GM23338 (cell line): ENCODE data around the gene MEGF6. TPM values are rescaled to one million over a fixed set of nuclear protein-coding genes. Genes with fewer than 3 reads are reported as not detected.

Experiments
- ATAC-seq: fragments of 200-7000 bp; cut with Tn5 transposase; 3 replicates; pipeline ENCODE4 v1.9.1; 2020
- DNase-seq: peaks from one replicate; pipeline ENCODE4 v3.0.0-alpha.2; 2015; ENCODE audit warnings: low spot score
- H2AFZ ChIP-seq: fragments of 200-600 bp; sonication (generic); 2 replicates; pipeline ENCODE4 v1.8.0; 2016; ENCODE audit warnings: antibody characterized with exemption, mild to moderate bottlenecking, moderate library complexity
- H3F3A ChIP-seq: fragments of 200-600 bp; sonication (generic); replicated peaks from 2 replicates; pipeline ENCODE4 v1.8.0; 2017; ENCODE audit warnings: antibody characterized with exemption, mixed run types, low read depth
- H3K27ac ChIP-seq: fragments of 200-600 bp; sonication (generic); 2 replicates; pipeline ENCODE4 v1.6.1; 2016; ENCODE audit warnings: low read depth
- H3K27me3 ChIP-seq: fragments of 200-600 bp; sonication (generic); 2 replicates; pipeline ENCODE4 v1.8.0; 2016; ENCODE audit warnings: mild to moderate bottlenecking, mixed run types, moderate library complexity; ENCODE audit not compliant: insufficient read depth
- H3K36me3 ChIP-seq: fragments of 200-600 bp; sonication (generic); 2 replicates; pipeline ENCODE4 v1.8.0; 2016; ENCODE audit warnings: mild to moderate bottlenecking; ENCODE audit not compliant: insufficient read depth
- H3K4me1 ChIP-seq: fragments of 200-600 bp; sonication (generic); 2 replicates; pipeline ENCODE4 v1.8.0; 2016; ENCODE audit warnings: mild to moderate bottlenecking, moderate library complexity; ENCODE audit not compliant: insufficient read depth
- H3K4me2 ChIP-seq: fragments of 200-600 bp; sonication (generic); 2 replicates; pipeline ENCODE4 v1.7.1; 2017; ENCODE audit warnings: mixed run types
- H3K4me3 ChIP-seq: fragments of 200-600 bp; sonication (generic); 2 replicates; pipeline ENCODE4 v1.6.1; 2016; ENCODE audit warnings: mixed run types
- H3K79me2 ChIP-seq: fragments of 200-600 bp; sonication (generic); replicated peaks from 2 replicates; pipeline ENCODE4 v1.8.0; 2017; ENCODE audit warnings: mild to moderate bottlenecking; ENCODE audit not compliant: insufficient read depth
- H3K9me2 ChIP-seq: fragments of 200-600 bp; sonication (generic); 2 replicates; pipeline ENCODE4 v1.8.0; 2017; ENCODE audit not compliant: insufficient read depth
- H4K20me1 ChIP-seq: fragments of 200-600 bp; sonication (generic); replicated peaks from 2 replicates; pipeline ENCODE4 v1.8.0; 2017; ENCODE audit warnings: mild to moderate bottlenecking; ENCODE audit not compliant: insufficient read depth
- H3K27ac Mint-ChIP-seq: 2 replicates; pipeline ENCODE4 v1.8.0; 2020; ENCODE audit warnings: inconsistent platforms, mild to moderate bottlenecking, moderate library complexity, mixed read lengths
- H3K27me3 Mint-ChIP-seq: 3 replicates; pipeline ENCODE4 v1.8.0; 2022; ENCODE audit warnings: low read depth, mild to moderate bottlenecking, moderate library complexity, mixed read lengths, inconsistent platforms; ENCODE audit not compliant: insufficient read depth, poor library complexity
- H3K36me3 Mint-ChIP-seq: 3 replicates; pipeline ENCODE4 v1.8.0; 2021; ENCODE audit warnings: low read depth, mild to moderate bottlenecking, inconsistent platforms, moderate library complexity, mixed read lengths
- H3K4me1 Mint-ChIP-seq: 3 replicates; pipeline ENCODE4 v1.8.0; 2020; ENCODE audit warnings: mild to moderate bottlenecking, inconsistent platforms, mixed read lengths
- H3K4me3 Mint-ChIP-seq: 3 replicates; pipeline ENCODE4 v1.8.0; 2021; ENCODE audit warnings: moderate library complexity, mild to moderate bottlenecking, inconsistent platforms, mixed read lengths
- H3K9me3 Mint-ChIP-seq: 3 replicates; pipeline ENCODE4 v1.8.0; 2020; ENCODE audit warnings: moderate library complexity, mild to moderate bottlenecking, inconsistent platforms, mixed read lengths
- CREB1 ChIP-seq: fragments of 250-450 bp; sonication (Bioruptor Pico); IDR thresholded peaks from 2 replicates; pipeline ENCODE4 v1.5.0; 2020; ENCODE audit warnings: low read depth, mild to moderate bottlenecking, moderate library complexity
- EZH2 ChIP-seq: fragments of 200-600 bp; sonication (generic); IDR thresholded peaks from one replicate; pipeline ENCODE4 v1.8.0; 2017; ENCODE audit warnings: antibody characterized with exemption, mild to moderate bottlenecking, low read depth; ENCODE audit not compliant: unreplicated experiment
- EZH2phosphoT487 ChIP-seq: fragments of 200-600 bp; sonication (generic); IDR thresholded peaks from one replicate; pipeline ENCODE4 v1.8.1; 2018; ENCODE audit warnings: antibody characterized with exemption; ENCODE audit not compliant: unreplicated experiment
- JUNB ChIP-seq: IDR thresholded peaks from one replicate; pipeline ENCODE4 v1.6.1; 2016; ENCODE audit warnings: antibody characterized with exemption; ENCODE audit not compliant: unreplicated experiment
- NANOG ChIP-seq: IDR thresholded peaks from 2 replicates; pipeline ENCODE4 v1.6.1; 2016; ENCODE audit warnings: antibody characterized with exemption, borderline replicate concordance
- POLR2AphosphoS5 ChIP-seq: IDR thresholded peaks from 2 replicates; pipeline ENCODE4 v1.6.1; 2016; ENCODE audit warnings: antibody characterized with exemption, low read depth
- STAT1 ChIP-seq: IDR thresholded peaks from one replicate; pipeline ENCODE4 v1.6.1; 2016; ENCODE audit warnings: antibody characterized with exemption; ENCODE audit not compliant: unreplicated experiment
- ZNF114 ChIP-seq: fragments of 250-450 bp; sonication (Bioruptor Pico); IDR thresholded peaks from 2 replicates; pipeline ENCODE4 v1.5.0; 2020; ENCODE audit warnings: mild to moderate bottlenecking, moderate library complexity
- polyA plus RNA-seq: library from polyadenylated mRNA; unstranded; fragments of >200 nt; fragmentation: Nextera tagmentation; extraction: Ambion mirVana; gene quantifications from 2 replicates; pipeline ENCODE4 v1.2.1, GENCODE V29; 2016
- total RNA-seq: library from RNA; depleted of rRNA; stranded (reverse); fragments of >200 nt; shearing (Covaris generic); gene quantifications from 2 replicates; pipeline ENCODE4 v1.2.3, GENCODE V29; 2014
- TF ChIP-seq, protein P1 (sequence below): fragments of 250-450 bp; sonication (Bioruptor Pico); IDR thresholded peaks from 2 replicates; pipeline ENCODE4 v1.5.0; 2020; ENCODE audit warnings: mild to moderate bottlenecking, moderate library complexity
- TF ChIP-seq, protein P2 (sequence below), 2 experiments: fragments of 200-600 bp in 1 of 2; sonication (generic) in 1 of 2; conservative IDR thresholded peaks; 2 replicates each; pipeline versions ENCODE4 v1.5.1 to v1.6.1; 2016 to 2017; ENCODE audit warnings: antibody characterized with exemption in 2 of 2, low read depth in 2 of 2, mild to moderate bottlenecking in 2 of 2, moderate library complexity in 1 of 2
- TF ChIP-seq, protein P3 (sequence below): IDR thresholded peaks from one replicate; pipeline ENCODE4 v1.6.1; 2018; ENCODE audit warnings: antibody characterized with exemption; ENCODE audit not compliant: unreplicated experiment
- TF ChIP-seq, protein P4 (sequence below): IDR thresholded peaks from 2 replicates; pipeline ENCODE4 v1.6.1; 2016; ENCODE audit warnings: antibody characterized with exemption

MEGF6 gene
- total and polyA plus RNA-seq, 2 experiments from 2014 or later, result 4.0 to 21.4 TPM

GRCh38 chr1:3657096-3657475, 45.8 kb upstream of the MEGF6 start:
- peaks cover 60% of the 10 kb centered on the region for H3K27me3 ChIP-seq
- ATAC-seq, result no peak
- Mint-ChIP-seq H3K27ac (no peak overlapping the region), H3K4me3 (no peak overlapping the region), H3K9me3 (no peaks in the 10 kb centered on the region; the same call in 2 of the 3 replicates), H3K27me3 (peaks cover 45% of the 10 kb centered on the region), H3K4me1 (peaks cover 9% of the 10 kb centered on the region), H3K36me3 (no peaks in the 10 kb centered on the region)
- peaks cover 6% of the 10 kb centered on the region; the same call in 1 of the 2 replicates for H4K20me1 ChIP-seq
- no peaks in the 10 kb centered on the region for H3K9me2 ChIP-seq
- H3K4me1 ChIP-seq, result peaks cover 3% of the 10 kb centered on the region; the same call in 1 of the 2 replicates
- TF ChIP-seq POLR2AphosphoS5, result no peak
- TF ChIP-seq, protein P1, sequence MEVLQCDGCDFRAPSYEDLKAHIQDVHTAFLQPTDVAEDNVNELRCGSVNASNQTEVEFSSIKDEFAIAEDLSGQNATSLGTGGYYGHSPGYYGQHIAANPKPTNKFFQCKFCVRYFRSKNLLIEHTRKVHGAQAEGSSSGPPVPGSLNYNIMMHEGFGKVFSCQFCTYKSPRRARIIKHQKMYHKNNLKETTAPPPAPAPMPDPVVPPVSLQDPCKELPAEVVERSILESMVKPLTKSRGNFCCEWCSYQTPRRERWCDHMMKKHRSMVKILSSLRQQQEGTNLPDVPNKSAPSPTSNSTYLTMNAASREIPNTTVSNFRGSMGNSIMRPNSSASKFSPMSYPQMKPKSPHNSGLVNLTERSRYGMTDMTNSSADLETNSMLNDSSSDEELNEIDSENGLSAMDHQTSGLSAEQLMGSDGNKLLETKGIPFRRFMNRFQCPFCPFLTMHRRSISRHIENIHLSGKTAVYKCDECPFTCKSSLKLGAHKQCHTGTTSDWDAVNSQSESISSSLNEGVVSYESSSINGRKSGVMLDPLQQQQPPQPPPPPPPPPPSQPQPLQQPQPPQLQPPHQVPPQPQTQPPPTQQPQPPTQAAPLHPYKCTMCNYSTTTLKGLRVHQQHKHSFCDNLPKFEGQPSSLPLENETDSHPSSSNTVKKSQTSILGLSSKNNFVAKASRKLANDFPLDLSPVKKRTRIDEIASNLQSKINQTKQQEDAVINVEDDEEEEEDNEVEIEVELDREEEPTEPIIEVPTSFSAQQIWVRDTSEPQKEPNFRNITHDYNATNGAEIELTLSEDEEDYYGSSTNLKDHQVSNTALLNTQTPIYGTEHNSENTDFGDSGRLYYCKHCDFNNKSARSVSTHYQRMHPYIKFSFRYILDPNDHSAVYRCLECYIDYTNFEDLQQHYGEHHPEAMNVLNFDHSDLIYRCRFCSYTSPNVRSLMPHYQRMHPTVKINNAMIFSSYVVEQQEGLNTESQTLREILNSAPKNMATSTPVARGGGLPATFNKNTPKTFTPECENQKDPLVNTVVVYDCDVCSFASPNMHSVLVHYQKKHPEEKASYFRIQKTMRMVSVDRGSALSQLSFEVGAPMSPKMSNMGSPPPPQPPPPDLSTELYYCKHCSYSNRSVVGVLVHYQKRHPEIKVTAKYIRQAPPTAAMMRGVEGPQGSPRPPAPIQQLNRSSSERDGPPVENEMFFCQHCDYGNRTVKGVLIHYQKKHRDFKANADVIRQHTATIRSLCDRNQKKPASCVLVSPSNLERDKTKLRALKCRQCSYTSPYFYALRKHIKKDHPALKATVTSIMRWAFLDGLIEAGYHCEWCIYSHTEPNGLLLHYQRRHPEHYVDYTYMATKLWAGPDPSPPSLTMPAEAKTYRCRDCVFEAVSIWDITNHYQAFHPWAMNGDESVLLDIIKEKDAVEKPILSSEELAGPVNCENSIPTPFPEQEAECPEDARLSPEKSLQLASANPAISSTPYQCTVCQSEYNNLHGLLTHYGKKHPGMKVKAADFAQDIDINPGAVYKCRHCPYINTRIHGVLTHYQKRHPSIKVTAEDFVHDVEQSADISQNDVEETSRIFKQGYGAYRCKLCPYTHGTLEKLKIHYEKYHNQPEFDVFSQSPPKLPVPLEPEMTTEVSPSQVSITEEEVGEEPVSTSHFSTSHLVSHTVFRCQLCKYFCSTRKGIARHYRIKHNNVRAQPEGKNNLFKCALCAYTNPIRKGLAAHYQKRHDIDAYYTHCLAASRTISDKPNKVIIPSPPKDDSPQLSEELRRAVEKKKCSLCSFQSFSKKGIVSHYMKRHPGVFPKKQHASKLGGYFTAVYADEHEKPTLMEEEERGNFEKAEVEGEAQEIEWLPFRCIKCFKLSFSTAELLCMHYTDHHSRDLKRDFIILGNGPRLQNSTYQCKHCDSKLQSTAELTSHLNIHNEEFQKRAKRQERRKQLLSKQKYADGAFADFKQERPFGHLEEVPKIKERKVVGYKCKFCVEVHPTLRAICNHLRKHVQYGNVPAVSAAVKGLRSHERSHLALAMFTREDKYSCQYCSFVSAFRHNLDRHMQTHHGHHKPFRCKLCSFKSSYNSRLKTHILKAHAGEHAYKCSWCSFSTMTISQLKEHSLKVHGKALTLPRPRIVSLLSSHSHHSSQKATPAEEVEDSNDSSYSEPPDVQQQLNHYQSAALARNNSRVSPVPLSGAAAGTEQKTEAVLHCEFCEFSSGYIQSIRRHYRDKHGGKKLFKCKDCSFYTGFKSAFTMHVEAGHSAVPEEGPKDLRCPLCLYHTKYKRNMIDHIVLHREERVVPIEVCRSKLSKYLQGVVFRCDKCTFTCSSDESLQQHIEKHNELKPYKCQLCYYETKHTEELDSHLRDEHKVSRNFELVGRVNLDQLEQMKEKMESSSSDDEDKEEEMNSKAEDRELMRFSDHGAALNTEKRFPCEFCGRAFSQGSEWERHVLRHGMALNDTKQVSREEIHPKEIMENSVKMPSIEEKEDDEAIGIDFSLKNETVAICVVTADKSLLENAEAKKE, result no peak
- TF ChIP-seq, protein P2, sequence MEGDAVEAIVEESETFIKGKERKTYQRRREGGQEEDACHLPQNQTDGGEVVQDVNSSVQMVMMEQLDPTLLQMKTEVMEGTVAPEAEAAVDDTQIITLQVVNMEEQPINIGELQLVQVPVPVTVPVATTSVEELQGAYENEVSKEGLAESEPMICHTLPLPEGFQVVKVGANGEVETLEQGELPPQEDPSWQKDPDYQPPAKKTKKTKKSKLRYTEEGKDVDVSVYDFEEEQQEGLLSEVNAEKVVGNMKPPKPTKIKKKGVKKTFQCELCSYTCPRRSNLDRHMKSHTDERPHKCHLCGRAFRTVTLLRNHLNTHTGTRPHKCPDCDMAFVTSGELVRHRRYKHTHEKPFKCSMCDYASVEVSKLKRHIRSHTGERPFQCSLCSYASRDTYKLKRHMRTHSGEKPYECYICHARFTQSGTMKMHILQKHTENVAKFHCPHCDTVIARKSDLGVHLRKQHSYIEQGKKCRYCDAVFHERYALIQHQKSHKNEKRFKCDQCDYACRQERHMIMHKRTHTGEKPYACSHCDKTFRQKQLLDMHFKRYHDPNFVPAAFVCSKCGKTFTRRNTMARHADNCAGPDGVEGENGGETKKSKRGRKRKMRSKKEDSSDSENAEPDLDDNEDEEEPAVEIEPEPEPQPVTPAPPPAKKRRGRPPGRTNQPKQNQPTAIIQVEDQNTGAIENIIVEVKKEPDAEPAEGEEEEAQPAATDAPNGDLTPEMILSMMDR (conservative IDR thresholded peaks at IDR 0.05; ENCODE audit: low read depth in 2 of 2), result no peak
- TF ChIP-seq JUNB, result no peak
- TF ChIP-seq EZH2, result no peak
- TF ChIP-seq, protein P3, sequence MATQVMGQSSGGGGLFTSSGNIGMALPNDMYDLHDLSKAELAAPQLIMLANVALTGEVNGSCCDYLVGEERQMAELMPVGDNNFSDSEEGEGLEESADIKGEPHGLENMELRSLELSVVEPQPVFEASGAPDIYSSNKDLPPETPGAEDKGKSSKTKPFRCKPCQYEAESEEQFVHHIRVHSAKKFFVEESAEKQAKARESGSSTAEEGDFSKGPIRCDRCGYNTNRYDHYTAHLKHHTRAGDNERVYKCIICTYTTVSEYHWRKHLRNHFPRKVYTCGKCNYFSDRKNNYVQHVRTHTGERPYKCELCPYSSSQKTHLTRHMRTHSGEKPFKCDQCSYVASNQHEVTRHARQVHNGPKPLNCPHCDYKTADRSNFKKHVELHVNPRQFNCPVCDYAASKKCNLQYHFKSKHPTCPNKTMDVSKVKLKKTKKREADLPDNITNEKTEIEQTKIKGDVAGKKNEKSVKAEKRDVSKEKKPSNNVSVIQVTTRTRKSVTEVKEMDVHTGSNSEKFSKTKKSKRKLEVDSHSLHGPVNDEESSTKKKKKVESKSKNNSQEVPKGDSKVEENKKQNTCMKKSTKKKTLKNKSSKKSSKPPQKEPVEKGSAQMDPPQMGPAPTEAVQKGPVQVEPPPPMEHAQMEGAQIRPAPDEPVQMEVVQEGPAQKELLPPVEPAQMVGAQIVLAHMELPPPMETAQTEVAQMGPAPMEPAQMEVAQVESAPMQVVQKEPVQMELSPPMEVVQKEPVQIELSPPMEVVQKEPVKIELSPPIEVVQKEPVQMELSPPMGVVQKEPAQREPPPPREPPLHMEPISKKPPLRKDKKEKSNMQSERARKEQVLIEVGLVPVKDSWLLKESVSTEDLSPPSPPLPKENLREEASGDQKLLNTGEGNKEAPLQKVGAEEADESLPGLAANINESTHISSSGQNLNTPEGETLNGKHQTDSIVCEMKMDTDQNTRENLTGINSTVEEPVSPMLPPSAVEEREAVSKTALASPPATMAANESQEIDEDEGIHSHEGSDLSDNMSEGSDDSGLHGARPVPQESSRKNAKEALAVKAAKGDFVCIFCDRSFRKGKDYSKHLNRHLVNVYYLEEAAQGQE, result no peak
- TF ChIP-seq EZH2phosphoT487, result no peak
- TF ChIP-seq, protein P4, sequence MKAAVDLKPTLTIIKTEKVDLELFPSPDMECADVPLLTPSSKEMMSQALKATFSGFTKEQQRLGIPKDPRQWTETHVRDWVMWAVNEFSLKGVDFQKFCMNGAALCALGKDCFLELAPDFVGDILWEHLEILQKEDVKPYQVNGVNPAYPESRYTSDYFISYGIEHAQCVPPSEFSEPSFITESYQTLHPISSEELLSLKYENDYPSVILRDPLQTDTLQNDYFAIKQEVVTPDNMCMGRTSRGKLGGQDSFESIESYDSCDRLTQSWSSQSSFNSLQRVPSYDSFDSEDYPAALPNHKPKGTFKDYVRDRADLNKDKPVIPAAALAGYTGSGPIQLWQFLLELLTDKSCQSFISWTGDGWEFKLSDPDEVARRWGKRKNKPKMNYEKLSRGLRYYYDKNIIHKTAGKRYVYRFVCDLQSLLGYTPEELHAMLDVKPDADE, result no peak
- no peak for TF ChIP-seq NANOG
- no peak for TF ChIP-seq STAT1
- TF ChIP-seq CREB1 (CRISPR knock-in tag), result no peak
- no peak for TF ChIP-seq ZNF114 (CRISPR knock-in tag)
- H3K4me3 ChIP-seq, result no peak overlapping the region
- 0 out of 2 replicates have a peak, but pooled peaks cover 3% of the 10 kb centered on the region for H3F3A ChIP-seq
- no peaks in the 10 kb centered on the region for H3K36me3 ChIP-seq
- no peak overlapping the region for H3K27ac ChIP-seq
- DNase-seq, result no peak
- H3K79me2 ChIP-seq, result no peaks in the 10 kb centered on the region
- H2AFZ ChIP-seq, result no peak overlapping the region
- H3K4me2 ChIP-seq, result no peak overlapping the region
